ENCODE measurements around the gene HAUS7.

HAUS7 gene

GRCh38 chrX:153450114-153450948, 20.0 kb downstream of the HAUS7 start:
- no peak for DNase-seq

DNA sequence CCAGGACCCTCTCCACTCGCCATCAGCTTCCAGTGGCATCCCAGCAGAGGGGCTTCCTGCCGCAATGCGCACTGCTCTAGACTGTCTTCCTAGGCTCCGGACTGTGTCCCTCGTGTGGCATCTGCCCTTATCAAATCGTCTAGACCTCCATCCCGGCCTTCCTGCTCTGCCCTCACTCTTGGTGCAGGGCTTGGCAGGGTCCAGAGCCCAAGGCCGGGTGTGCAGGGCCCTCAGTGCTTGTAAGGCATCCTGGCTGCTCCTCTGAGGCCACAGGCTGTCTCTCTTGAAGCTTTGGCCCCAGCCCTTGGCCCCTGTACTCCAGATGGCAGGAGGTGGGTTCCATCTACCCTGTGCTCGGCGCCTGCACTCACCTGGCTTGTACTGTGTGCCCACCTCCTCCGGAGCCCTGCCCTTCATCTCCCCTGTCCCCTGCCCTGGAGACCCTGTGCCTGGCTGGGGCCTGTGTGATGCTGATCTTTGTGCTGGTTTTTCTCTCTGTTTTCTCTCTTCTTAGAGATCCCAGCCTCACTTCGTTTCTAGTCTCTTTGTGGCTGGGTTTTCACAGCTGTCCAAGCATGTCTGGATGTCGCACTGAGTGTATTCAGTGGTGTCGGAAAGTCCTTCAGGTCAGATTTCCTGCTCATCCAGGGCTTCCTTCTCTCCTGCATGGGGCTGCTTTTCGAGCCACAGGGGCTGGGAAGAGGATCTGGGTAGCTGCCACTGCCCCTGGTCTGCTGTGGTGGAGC, 20.8 kb downstream of the HAUS7 start:
- DNase-seq, result no peak

GRCh38 chrX:153448556-153449367, 21.6 kb downstream of the HAUS7 start:
- no peak for DNase-seq

- no peak for DNase-seq
Measured at GRCh38 chrX:153447581-153447960, 22.8 kb downstream of the HAUS7 start.

DNA sequence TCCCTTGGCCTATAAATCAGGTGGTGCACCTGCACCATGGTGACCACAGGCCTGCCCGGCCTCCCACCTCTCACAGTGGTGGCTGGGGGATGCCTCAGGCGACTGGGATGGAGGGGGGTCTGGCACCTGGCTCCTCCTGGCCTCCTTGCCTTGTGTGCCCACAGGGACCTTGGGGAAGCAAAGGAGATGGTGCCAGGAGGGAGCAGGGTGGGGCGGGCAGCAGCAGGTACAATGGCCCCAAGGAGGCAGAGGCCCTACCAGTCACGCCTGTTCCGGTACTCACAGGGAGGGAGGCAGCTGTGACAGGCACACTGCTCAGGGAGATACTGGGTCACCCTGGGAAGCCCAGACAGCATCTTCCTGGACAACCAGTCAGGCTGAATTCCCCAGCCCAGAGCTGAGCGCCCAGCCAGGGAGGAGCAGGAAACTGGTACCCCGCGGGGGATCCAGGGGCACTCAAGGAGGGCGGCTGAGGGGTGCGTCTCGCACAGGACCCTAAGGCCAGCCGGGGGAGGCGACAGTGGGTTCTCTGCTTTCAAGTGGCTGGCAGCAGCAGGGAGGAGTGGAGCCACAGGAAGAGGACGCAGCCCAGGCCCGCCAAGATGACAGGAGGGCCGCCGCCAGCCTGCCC, 23.3 kb downstream of the HAUS7 start:
- no peak for DNase-seq

GRCh38 chrX:153446636-153446936, 23.8 kb downstream of the HAUS7 start:
- DNase-seq, result no peak

DNA sequence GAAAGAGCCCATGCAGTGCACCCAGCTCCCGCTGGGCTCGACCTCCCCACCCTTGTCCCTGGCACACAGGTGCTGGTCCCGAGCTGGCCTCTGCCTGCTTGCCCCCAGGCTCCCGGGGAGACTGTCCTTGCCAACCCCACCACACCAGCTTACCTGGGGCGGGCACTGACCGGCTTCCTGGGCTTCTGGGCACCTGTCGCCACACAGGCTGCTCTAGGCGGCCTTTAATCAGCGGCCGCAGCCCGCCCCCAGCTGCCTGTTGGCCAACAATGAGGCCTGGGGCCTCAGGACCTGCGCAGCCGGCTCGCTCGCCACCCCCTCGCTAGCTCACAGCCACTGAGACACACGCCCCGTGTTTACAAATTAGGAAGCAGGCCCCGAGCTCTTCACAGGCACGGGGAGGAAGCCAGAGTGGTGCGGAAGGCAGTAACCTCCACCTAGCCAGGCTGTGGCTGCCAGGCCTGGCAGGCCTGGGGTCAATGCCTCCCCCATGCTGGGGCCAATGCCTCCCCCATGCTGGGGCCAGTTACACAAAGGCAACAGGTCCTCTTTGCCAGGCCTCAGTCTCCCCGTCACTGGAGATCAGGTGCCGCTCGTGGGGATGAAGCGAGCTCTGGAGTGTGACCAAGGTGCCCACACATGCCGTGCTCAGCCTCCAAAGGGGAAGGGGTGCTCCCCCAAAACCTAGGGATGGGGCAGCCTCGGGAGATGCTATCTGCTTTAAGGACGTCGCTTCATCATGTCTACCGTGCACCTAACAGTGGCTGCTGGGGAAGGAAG, 24.3 kb downstream of the HAUS7 start, which contains the start of gene TREX2:
Gene TREX2 (minus strand): TSS at position 201 of the 780 bp plus-strand sequence. CDS start 626 bp downstream, outside the sequence.
- no peak for DNase-seq

DNA sequence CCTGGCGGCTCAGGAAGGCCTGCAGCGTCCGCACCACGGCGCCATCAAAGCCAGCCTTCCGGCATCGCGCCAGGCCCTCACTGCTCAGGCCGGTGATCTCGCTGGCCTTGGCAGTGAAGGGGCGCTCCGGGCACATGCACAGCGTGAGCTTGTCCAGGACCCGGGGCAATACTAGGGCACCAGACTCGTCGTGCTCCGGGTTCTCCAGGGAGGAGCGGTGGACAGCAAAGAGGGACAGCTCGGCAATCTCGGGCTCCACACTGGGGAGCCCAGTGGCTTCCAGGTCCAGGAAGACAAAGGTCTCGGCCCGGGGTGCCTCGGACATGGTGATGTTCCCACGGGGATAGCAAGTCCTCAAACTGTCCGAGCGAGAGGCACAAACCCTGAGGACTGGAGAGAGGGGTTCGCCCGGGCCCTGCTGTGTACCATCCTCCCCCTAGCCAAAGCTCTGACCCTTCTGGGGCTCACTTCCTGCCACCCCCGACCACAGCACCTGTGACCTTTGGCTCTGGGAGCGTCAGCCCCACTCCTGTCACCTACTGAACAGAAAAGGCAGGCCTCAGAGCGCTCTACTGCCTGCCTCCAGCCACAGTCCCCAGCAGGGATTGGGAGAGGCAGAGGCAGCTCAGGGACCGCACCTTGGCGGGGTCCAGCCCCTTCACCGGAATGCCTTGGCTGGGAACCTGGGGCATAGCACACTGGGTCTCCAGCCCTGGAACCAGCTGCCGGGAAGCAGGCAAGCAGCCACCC, 25.1 kb downstream of the HAUS7 start:
- DNase-seq, result no peak

DNA sequence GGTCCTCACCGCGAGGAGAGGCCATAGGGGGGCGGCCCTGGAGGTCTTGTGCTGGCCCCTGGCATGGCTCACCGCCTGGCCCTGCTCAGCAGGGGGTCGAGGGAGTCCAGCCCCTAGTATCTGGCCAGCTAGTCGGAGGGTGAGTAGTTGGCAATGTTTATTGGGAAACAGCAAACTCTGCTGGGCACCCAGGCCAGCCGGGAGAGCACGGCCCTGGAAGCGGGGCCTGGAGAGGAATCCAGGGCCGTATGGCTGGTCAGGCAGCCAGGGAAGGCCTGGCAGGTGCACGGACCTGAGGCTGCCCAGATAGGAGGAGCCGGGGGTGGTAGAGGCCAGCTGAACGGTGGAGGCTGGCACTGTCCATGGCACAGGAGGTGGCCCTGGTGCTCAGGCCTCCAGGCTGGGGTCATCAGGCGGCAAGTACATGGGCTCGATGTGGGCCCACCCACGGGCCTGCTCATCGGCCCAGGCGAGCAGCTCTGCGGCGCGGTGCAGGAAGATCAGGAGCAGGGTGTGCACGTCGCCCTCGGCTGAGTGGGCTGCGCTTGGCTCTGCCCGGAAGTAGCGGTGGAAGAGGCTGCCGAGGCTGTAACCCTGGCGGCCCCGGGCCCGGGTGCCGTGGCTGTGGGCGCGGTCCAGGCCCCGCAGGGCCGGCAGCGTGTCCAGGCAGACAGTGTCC, 25.9 kb downstream of the HAUS7 start:
- DNase-seq, result no peak

DNA sequence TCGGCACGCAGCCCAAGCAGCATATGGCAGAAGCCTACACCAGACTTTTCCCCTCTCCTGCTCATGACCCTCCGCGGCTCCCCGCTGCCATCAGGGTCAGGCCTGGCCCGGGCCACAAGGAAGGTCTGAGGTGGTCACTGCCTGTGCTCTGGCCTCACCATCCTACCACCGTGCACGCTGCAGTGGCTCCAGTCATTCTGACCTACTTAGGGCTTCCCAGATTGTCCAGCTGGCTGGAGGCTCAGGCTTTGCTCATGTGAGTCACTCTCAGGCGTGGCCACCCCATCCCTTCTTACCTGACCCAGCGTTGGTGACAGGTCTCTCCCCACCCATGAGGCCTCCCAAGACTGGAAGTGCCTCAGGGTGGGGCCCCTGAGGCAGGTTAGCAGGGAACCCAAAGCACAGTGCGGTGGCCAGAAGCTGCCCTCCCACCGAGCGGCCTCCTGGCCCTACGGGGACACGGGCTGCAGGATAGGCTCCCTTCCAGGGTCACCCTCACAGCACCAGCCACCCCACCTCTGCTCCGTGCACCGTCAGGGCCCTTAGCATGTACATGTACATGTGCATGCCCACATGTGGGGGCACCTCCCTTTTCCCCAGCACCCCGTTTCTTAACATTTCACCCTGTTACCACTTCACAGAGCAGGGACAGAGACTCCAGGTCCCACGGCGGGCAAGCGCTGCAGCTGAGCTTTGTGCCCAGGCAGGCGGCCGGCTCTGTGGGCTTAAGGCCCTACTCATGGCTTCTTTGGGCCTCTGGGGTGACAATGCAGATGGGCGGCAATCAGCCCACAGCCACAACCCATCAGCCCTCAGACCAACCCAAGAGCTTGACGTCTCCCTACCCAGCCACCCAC, 26.7 kb downstream of the HAUS7 start:
- DNase-seq, result no peak

GRCh38 chrX:153442463-153442862, 27.9 kb downstream of the HAUS7 start:
- no peak for DNase-seq

DNA sequence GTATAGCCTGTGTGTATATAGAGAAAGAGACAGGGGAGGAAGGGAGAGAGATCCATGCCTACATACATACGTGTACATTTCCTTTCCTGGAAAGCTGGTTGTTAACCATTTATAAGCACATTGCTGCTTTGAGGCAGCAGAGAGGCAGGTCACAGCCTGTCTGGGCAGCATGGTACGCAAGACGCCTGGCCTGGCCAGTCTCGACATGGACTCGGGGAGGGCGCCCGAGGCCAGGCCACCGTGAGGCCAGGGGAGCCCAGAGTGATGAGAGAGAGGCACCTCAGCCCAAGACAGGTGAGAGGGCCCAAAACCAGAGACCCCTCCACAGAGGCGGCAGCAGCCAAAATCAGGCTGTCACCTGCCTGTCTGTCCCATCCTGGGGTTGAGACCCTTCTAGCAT, 28.4 kb downstream of the HAUS7 start:
- no peak for DNase-seq

DNA sequence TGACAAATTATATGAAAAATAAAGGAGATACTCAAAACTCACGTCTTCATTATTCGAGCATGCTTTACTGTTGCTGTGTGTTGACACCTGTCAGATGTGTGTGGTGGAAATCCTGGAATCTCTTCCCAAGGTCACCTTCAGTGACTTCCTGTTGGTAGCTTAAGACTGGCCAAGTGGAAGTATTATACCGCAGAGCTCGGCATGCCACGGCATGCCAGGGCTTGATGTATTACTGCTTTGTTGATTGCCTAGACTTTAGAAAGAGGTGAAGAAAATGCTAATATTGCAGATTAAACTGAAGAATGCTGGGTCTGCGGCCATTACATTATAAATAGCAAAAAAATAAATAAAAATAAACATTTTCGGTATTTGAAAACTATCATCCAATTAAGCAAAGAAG, 29.1 kb downstream of the HAUS7 start:
- DNase-seq, result no peak

- no peak for DNase-seq
Measured at GRCh38 chrX:153440556-153441135, 29.7 kb downstream of the HAUS7 start.

DNA sequence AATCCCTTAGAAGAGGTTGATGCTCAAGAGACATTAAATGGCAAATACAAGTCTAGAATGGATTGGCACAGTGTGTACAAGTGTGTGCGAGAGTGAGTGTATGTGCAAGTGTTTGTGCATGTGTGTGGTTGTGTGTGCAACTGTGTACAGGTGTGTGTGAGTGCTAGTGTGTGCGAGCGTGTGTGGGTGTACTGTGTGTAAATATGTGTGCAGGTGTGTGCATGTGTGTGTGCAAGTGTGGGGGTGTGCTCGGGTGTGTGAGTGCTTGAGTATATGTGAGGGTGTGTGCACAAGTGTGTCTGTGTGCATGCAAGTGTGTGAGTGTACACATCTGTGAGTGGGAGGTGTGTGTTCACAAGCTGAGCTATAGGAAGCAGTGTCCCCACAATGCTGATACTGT, 30.4 kb downstream of the HAUS7 start:
- DNase-seq, result no peak

- peak; percentile 37 to 47 for DNase-seq
Measured at GRCh38 chrX:153438532-153438931, 31.8 kb downstream of the HAUS7 start.

DNA sequence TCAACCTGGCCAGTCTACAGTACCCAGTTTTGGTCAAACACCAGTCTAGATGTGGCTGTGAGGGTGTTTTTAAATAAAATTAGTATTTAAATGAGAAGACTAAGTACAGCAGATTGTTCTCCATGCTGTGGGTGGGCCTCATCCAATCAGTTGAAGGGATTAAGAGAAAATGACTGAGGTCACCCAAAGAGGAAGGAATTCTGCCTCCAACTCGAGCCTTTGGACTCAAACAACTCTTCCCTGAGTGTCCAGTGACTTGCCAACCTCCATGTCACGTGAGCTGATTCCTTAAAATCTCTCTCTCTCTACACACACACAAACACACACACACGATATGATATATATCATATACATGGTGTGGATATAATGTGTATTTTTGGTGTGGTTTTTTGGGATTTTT, 34.5 kb downstream of the HAUS7 start:
- no peak for DNase-seq

DNA sequence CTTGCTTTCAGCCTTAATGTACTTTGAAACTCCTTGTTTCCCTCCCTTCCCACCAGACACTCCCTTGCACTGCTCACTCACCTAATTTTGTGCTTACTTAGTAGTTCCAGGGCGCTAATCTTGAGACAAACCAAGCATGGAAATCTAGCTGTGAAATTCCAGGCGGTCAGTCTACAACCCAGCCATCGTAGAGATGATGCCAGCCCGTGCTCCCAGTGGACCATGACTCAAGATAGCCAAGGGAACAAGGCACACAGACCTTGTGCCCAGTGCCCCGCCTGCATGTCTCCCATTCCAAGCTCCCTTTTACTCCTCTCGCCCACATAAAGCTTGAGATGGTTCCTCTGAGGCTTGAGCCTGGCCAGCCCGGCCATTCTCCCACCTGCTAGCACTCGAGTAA, 35.6 kb downstream of the HAUS7 start:
- no peak for DNase-seq

DNA sequence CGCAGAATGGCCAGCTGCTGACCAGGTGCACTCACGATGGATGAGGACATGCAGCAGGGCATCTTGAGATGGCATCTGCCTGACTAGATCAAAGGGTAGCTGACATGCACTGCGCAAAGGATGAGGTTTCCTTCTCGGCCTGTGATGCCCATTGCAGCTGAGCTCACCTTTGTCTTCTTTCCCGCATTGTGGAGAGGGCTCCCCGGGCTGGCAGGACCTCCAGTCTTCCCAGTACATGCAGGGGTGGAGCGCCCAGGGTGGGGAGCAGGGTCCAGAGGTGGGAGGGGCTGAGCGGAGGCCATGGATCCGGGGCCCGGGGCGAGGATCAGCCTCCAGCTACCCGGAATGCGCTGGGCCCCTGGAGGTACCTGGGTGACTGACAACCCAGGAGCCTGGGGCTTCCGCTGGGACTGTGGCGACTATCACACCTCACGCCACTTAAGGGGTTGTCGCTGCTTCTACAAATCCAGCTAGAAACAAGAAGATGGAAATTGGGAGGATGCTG, 36.5 kb downstream of the HAUS7 start:
- no peak for DNase-seq
